CD8-positive, alpha-beta memory T cell (primary cell): ENCODE results near the gene HSPH1. TPM values are rescaled to one million over a fixed set of nuclear protein-coding genes. Genes with fewer than 3 reads are reported as not detected.
A peak's percentile ranks its signal among the peaks of the same experiment; 100 is the strongest.

ENCODE experiments used
- CTCF ChIA-PET: fragments of 350-600 bp; sonication (Branson Sonifier 250); formaldehyde crosslinking; loops from one replicate; lab custom pipeline; 2021; ENCODE audit warnings: antibody characterized with exemption; lab: Charles Lee
- POLR2A ChIA-PET: fragments of 350-600 bp; sonication (Branson Sonifier 250); formaldehyde crosslinking; loops from one replicate; lab custom pipeline; 2021; ENCODE audit warnings: antibody characterized with exemption; lab: Charles Lee
- DNase-seq, 5 donors: peaks; one replicate each; pipeline versions ENCODE4 v3.0.0 to v3.0.0-alpha.2; 2020 to 2022; ENCODE audit warnings: mixed read lengths in 1 of 5
- H3K27ac ChIP-seq: one replicate; pipeline ENCODE4 v1.7.0; 2013; ENCODE audit warnings: low read depth, mild to moderate bottlenecking, low read length, moderate library complexity
- H3K27me3 ChIP-seq: 2 replicates; pipeline ENCODE4 v1.7.0; 2013; ENCODE audit warnings: low read length, mild to moderate bottlenecking; ENCODE audit not compliant: insufficient read depth, poor library complexity, severe bottlenecking
- H3K36me3 ChIP-seq: 2 replicates; pipeline ENCODE4 v1.7.0; 2013; ENCODE audit warnings: mild to moderate bottlenecking, low read length, moderate library complexity; ENCODE audit not compliant: insufficient read depth
- H3K4me1 ChIP-seq: 2 replicates; pipeline ENCODE4 v1.7.0; 2013; ENCODE audit warnings: mild to moderate bottlenecking, low read length, moderate library complexity; ENCODE audit not compliant: insufficient read depth
- H3K4me3 ChIP-seq: 2 replicates; pipeline ENCODE4 v1.7.0; 2013; ENCODE audit warnings: mild to moderate bottlenecking, low read length
- H3K9me3 ChIP-seq: 2 replicates; pipeline ENCODE4 v1.7.0; 2013; ENCODE audit warnings: mild to moderate bottlenecking, low read length
- H3K27ac Mint-ChIP-seq, 8 donors: one replicate each; pipeline ENCODE4 v1.8.0; 2020 to 2021; ENCODE audit warnings: mixed read lengths in 8 of 8, mild to moderate bottlenecking in 6 of 8, inconsistent platforms in 3 of 8, moderate library complexity in 3 of 8
- H3K27me3 Mint-ChIP-seq, 2 donors: one replicate each; pipeline ENCODE4 v1.8.0; 2020 to 2021; ENCODE audit warnings: mixed read lengths in 2 of 2, mild to moderate bottlenecking in 1 of 2, moderate library complexity in 1 of 2
- H3K36me3 Mint-ChIP-seq, 3 donors: one replicate each; pipeline ENCODE4 v1.8.0; 2020 to 2021; ENCODE audit warnings: mixed read lengths in 3 of 3, inconsistent platforms in 1 of 3, mild to moderate bottlenecking in 1 of 3
- H3K4me1 Mint-ChIP-seq, 3 donors: one replicate each; pipeline ENCODE4 v1.8.0; 2020 to 2021; ENCODE audit warnings: mixed read lengths in 3 of 3, inconsistent platforms in 1 of 3, mild to moderate bottlenecking in 1 of 3
- H3K4me3 Mint-ChIP-seq, 7 donors: one replicate each; pipeline ENCODE4 v1.8.0; 2020 to 2021; ENCODE audit warnings: mixed read lengths in 7 of 7, mild to moderate bottlenecking in 6 of 7, moderate library complexity in 4 of 7, inconsistent platforms in 2 of 7
- H3K9me3 Mint-ChIP-seq, 5 donors: one replicate each; pipeline ENCODE4 v1.8.0; 2020 to 2022; ENCODE audit warnings: mixed read lengths in 5 of 5, mild to moderate bottlenecking in 3 of 5, moderate library complexity in 2 of 5, inconsistent platforms in 1 of 5
- polyA plus RNA-seq: library from polyadenylated mRNA; unstranded; fragments of 300-500 nt; fragmentation: Illumina TruSeq; gene quantifications from one replicate; pipeline ENCODE4 v1.2.3, GENCODE V29; 2021
- total RNA-seq, 2 experiments: library from RNA; stranded (reverse); gene quantifications; one replicate each; pipeline ENCODE4 v1.2.3, GENCODE V29; 2021

HSPH1 gene
- total and polyA plus RNA-seq, 3 experiments from 2014 or later = 50.5 to 329 (median 316) TPM

DNA sequence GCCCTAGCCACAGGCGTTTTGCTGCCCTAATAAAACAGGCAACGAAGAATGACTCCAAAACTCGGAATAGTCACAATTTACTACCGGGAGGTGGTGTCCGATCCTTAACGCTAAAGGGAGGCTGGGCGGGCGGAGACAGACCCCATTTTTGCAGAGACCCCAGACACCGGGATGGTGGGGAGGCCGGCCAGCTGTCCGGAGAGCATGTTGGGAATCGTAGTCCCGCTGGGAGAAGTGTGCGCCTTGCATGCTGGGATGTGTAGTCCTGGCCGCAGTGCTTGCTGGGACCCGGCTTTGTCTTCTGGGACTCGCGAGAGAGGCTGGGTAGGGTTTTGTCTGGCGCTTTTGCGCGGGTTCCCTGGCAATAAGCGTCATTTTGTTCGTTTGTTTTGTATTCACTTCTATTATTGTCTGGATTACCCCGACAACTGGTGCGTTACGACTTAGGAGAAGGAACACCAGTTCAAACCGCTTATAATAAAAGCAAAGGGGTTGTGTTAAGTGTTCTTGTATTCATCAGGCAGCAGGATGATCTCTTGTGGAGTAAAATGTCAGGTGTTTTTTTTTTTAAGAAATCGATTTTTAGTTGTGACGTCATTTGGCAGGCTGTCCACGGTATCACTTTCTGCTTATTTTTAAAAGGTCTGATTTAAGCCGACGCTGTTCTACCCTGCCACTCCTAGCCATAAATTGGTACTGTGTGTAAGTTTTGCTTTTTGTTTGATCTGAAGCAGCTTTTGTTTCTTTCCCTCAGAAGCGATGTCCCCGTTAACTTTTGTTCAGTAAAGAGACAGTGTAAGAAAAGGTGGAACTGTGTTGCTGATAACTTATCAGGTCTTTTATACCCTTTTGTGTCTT, 676 bp upstream of the HSPH1 start:
- Mint-ChIP-seq H3K4me3 (peak overlapping the region; percentile 90 to 99 (median 96)), H3K27me3 (peaks cover 0 to 4% of the 10 kb centered on the region in 2 donors), H3K4me1 (peaks cover 36 to 45% (median 44%) of the 10 kb centered on the region in 3 donors), H3K9me3 (no peaks in the 10 kb centered on the region), H3K27ac (peak overlapping the region; percentile 96 to 100 (median 99)), H3K36me3 (peaks cover 0 to 36% (median 3%) of the 10 kb centered on the region in 3 donors)
- Histone ChIP-seq H3K36me3 (no peaks in the 10 kb centered on the region), H3K4me1 (peaks cover 18% of the 10 kb centered on the region), H3K27ac (peak overlapping the region; percentile 97), H3K27me3 (no peaks in the 10 kb centered on the region), H3K4me3 (peak overlapping the region; percentile 98), H3K9me3 (no peaks in the 10 kb centered on the region)
- DNase-seq = peak; percentile 93 to 99 (median 99)
- CTCF ChIA-PET = interaction anchor here (1.3 kb wide), 1 partner anchor 37 kb away, joined by 4 read pairs; the partner anchor contains the start of gene B3GLCT
- POLR2A ChIA-PET = interaction anchor here (0.6 to 2.0 kb wide), 3 partner anchors 37 to 39 kb away, joined by 4 to 10 read pairs (median 4); partner anchors contain the start of gene B3GLCT

DNA sequence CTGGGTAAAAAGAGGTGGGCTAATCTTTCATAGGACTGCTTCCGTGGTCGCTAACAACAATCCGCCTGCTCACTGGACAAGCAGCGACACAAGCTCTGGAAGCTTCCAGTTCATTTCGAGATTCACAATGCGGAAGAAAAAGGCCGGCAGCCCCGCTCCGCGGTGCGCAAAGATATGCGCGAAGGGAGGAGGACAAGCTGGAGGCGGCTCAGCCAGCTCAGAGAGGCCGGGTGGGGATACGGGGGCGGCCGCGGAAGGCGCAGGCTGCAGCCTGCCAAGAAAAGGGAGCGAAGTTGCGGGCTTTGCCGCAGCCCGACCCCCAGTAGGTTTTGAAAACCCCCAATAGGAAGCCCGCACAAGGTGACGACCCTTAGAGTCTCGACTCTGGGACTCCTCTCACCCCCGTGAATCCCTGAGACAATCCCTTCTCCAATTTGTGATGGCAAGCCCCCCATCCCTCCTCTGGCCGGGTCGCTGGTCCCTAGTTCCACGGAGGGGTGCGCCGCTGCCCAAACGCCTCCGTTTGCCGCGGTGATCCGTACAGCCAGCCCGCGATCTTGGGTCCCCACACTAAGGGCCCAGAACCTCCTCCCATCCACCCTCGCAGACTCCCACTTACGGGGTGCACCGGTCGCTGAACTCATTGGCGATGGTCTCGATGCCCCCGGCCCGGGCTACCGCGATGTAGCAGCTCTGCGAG, 697 bp downstream of the HSPH1 start:
- peaks cover 39 to 51% (median 50%) of the 10 kb centered on the region in 3 donors for H3K4me1 Mint-ChIP-seq
- Histone ChIP-seq H3K9me3 (no peaks in the 10 kb centered on the region), H3K4me3 (peak overlapping the region; percentile 98), H3K36me3 (peaks cover 8% of the 10 kb centered on the region), H3K27ac (peak overlapping the region; percentile 97), H3K27me3 (no peaks in the 10 kb centered on the region), H3K4me1 (peaks cover 18% of the 10 kb centered on the region)
- peak; percentile 42 to 71 (median 51) for DNase-seq
- POLR2A ChIA-PET = interaction anchor here (1.0 kb wide), 1 partner anchor 38 kb away, joined by 6 read pairs; the partner anchor contains the start of gene B3GLCT
- CTCF ChIA-PET = interaction anchor here (1.0 kb wide), 1 partner anchor 39 kb away, joined by 3 read pairs; the partner anchor contains the start of gene B3GLCT
- no peaks in the 10 kb centered on the region for H3K9me3 Mint-ChIP-seq
- peak overlapping the region; percentile 90 to 99 (median 96) for H3K4me3 Mint-ChIP-seq
- peaks cover 0 to 4% of the 10 kb centered on the region in 2 donors for H3K27me3 Mint-ChIP-seq
- peak overlapping the region; percentile 96 to 100 (median 99) for H3K27ac Mint-ChIP-seq
- peaks cover 0 to 45% (median 3%) of the 10 kb centered on the region in 3 donors for H3K36me3 Mint-ChIP-seq

DNA sequence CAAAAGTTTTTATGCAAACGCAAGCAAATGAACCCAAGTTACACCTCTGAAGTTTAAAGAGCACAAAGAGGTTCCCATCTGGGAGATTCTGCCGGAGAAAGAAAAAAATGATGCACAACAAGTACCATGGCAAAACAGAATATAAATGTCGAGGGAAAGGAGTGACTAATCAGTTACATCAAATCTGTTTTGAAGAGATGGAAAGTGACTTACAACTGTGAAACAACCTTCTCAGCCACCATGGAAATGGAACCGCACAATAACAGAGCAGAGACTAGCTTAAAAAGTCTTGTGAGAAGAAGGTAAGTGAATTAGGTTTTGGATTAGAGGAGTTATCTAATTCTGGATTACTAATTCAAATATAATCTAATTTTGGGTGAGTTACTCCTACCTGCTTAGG, 2.4 kb downstream of the HSPH1 start:
- H3K36me3 ChIP-seq = peaks cover 15% of the 10 kb centered on the region
- H3K4me3 ChIP-seq = no peak overlapping the region
- peak overlapping the region; percentile 90 to 99 (median 96) for H3K4me3 Mint-ChIP-seq
- peaks cover 18% of the 10 kb centered on the region for H3K4me1 ChIP-seq
- H3K27me3 Mint-ChIP-seq = peaks cover 0 to 4% of the 10 kb centered on the region in 2 donors
- no peak for DNase-seq
- H3K27ac ChIP-seq = no peak overlapping the region
- H3K36me3 Mint-ChIP-seq = peaks cover 5 to 61% (median 13%) of the 10 kb centered on the region in 3 donors
- H3K9me3 Mint-ChIP-seq = no peaks in the 10 kb centered on the region
- ChIA-PET CTCF (no interaction called here), POLR2A (no interaction called here)
- H3K9me3 ChIP-seq = no peaks in the 10 kb centered on the region
- peak overlapping the region in 5 of 8 donors; percentile 21 to 99 (median 29) for H3K27ac Mint-ChIP-seq
- H3K27me3 ChIP-seq = no peaks in the 10 kb centered on the region
- H3K4me1 Mint-ChIP-seq = peaks cover 41 to 51% (median 50%) of the 10 kb centered on the region in 3 donors

DNA sequence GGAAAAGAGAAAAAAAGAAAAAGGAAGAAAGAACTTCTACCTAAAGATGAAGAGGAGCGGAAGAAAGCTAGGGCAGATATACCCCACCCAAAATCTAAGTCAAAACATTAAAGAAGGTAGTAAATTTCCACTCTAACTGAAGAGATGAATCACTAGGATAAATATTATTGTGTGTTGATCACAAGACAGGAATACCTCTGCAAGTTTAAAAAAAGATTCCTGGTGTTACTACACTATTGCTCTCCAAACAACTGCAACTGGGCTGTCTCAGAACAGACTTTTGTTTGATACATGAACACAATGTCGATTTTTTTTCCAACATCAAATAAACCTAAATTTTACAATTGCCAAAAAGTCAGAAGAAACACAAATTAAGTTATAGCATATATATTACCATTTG, 6.8 kb downstream of the HSPH1 start:
- H3K36me3 Mint-ChIP-seq = peaks cover 25 to 78% (median 26%) of the 10 kb centered on the region in 3 donors
- Histone ChIP-seq H3K27me3 (no peaks in the 10 kb centered on the region), H3K9me3 (no peaks in the 10 kb centered on the region), H3K27ac (no peak overlapping the region), H3K36me3 (peaks cover 58% of the 10 kb centered on the region), H3K4me3 (no peak overlapping the region), H3K4me1 (peaks cover 3% of the 10 kb centered on the region)
- peak overlapping the region in 1 of 8 donors; percentile 45 for H3K27ac Mint-ChIP-seq
- H3K4me1 Mint-ChIP-seq = peaks cover 24 to 47% (median 36%) of the 10 kb centered on the region in 3 donors
- H3K9me3 Mint-ChIP-seq = no peaks in the 10 kb centered on the region
- DNase-seq = no peak
- POLR2A ChIA-PET = no interaction called here
- CTCF ChIA-PET = interaction anchor here (1.1 kb wide), 1 partner anchor 45 kb away, joined by 5 read pairs; the partner anchor contains the start of gene B3GLCT
- no peak overlapping the region for H3K4me3 Mint-ChIP-seq
- no peaks in the 10 kb centered on the region for H3K27me3 Mint-ChIP-seq

DNA sequence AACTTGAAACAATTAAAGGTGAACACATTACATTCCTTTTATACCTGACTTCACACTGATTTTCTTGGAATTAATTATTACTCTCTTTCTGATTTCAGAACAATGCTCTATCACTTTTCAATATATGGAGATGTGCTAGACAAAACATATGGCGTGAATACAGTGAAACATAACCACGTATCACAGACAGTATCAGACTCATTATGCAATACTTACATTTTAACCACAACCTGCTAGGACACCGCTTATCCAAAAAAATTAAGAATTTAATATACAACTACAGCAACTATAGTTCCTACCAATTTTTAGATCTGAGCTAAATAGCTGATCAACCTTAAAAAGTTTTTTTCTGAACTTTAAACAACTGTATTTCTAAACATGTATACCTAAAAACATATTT, 9.9 kb downstream of the HSPH1 start:
- H3K9me3 ChIP-seq = no peaks in the 10 kb centered on the region
- no peaks in the 10 kb centered on the region for H3K4me1 ChIP-seq
- peaks cover 9 to 31% (median 14%) of the 10 kb centered on the region in 3 donors for H3K4me1 Mint-ChIP-seq
- H3K4me3 ChIP-seq = no peak overlapping the region
- H3K9me3 Mint-ChIP-seq = no peaks in the 10 kb centered on the region
- ChIA-PET POLR2A (no interaction called here), CTCF (interaction anchor here (1.3 kb wide), 1 partner anchor 26 kb away, joined by 3 read pairs; no protein-coding TSS in a partner anchor)
- no peak overlapping the region for H3K27ac ChIP-seq
- no peak overlapping the region for H3K27ac Mint-ChIP-seq
- H3K4me3 Mint-ChIP-seq = no peak overlapping the region
- peaks cover 33 to 87% (median 41%) of the 10 kb centered on the region in 3 donors for H3K36me3 Mint-ChIP-seq
- no peak for DNase-seq
- H3K27me3 Mint-ChIP-seq = no peaks in the 10 kb centered on the region
- peaks cover 80% of the 10 kb centered on the region for H3K36me3 ChIP-seq
- H3K27me3 ChIP-seq = no peaks in the 10 kb centered on the region

DNA sequence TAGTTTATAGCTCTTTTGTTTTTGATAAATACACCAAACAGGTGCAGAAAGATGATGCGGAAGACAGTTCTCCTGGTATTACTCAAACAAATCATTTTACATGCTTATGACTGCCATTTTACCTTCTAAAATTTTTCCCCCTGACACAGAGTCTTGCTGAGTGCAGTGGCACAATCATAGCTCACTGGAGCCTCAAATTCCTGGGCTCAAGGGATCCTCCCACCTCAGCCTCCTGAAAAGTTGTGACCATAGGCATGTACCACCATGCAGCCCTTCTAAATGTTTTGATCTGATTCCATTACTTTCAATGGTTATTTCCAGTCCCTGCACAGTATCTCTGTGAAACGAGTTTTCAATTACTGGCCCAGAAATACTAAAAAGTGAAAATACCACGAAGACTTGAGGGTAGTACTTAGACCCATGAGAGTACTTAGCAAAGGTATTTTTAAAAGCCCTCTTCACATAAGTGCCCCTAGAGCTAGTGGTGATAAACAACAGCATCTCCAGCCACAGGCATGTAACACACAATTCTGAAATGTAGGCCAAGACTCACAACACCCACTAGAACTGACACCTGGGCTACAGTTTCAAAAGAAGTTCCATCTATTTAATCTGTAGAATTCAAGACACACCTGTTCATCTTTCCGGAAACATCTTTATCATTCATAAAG, 11.3 kb downstream of the HSPH1 start:
- no peak overlapping the region for H3K4me3 Mint-ChIP-seq
- ChIA-PET CTCF (interaction anchor here (1.3 kb wide), 1 partner anchor 27 kb away, joined by 3 read pairs; no protein-coding TSS in a partner anchor), POLR2A (no interaction called here)
- peaks cover 33 to 91% (median 42%) of the 10 kb centered on the region in 3 donors for H3K36me3 Mint-ChIP-seq
- no peaks in the 10 kb centered on the region for H3K9me3 Mint-ChIP-seq
- H3K27me3 ChIP-seq = no peaks in the 10 kb centered on the region
- H3K27me3 Mint-ChIP-seq = no peaks in the 10 kb centered on the region
- no peak overlapping the region for H3K4me3 ChIP-seq
- H3K27ac ChIP-seq = no peak overlapping the region
- peaks cover 11 to 29% (median 16%) of the 10 kb centered on the region in 3 donors for H3K4me1 Mint-ChIP-seq
- H3K36me3 ChIP-seq = peaks cover 88% of the 10 kb centered on the region
- no peaks in the 10 kb centered on the region for H3K9me3 ChIP-seq
- no peak for DNase-seq
- H3K4me1 ChIP-seq = no peaks in the 10 kb centered on the region
- peak overlapping the region in 4 of 8 donors; percentile 3 to 78 (median 39) for H3K27ac Mint-ChIP-seq

DNA sequence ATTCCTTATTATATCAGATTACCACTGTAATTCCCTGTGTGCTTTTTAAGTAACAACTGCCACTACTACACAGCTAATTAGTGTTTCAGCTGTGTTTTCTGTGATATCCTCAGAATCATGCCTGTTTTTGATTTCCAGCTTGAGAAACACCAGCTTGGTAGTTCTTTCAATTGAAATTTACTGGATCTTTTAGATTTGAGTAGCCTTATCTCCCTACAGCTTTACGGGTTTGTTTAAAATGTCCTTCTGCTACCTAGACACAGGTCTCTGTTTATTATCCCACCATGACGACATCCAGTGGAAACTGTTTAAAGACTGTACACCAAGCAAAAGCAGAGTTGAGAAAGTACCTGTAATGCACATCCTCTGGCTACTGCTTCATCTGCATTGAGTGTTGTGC, 12.1 kb downstream of the HSPH1 start:
- ChIA-PET CTCF (no interaction called here), POLR2A (no interaction called here)
- Mint-ChIP-seq H3K27ac (peak overlapping the region in 1 of 8 donors; percentile 22), H3K9me3 (no peaks in the 10 kb centered on the region), H3K27me3 (no peaks in the 10 kb centered on the region), H3K4me1 (peaks cover 15 to 36% (median 24%) of the 10 kb centered on the region in 3 donors), H3K4me3 (no peak overlapping the region), H3K36me3 (peaks cover 31 to 91% (median 46%) of the 10 kb centered on the region in 3 donors)
- H3K36me3 ChIP-seq = peaks cover 91% of the 10 kb centered on the region
- H3K27ac ChIP-seq = no peak overlapping the region
- H3K4me1 ChIP-seq = no peaks in the 10 kb centered on the region
- H3K27me3 ChIP-seq = no peaks in the 10 kb centered on the region
- H3K9me3 ChIP-seq = no peaks in the 10 kb centered on the region
- no peak for DNase-seq
- H3K4me3 ChIP-seq = no peak overlapping the region
